Measurements from ENCODE around the gene HABP2.

HABP2 gene

GRCh38 chr10:113519681-113520115 is 33.2 kb upstream of the HABP2 start:
- TF ChIP-seq POLR2AphosphoS5 (IDR thresholded peaks at IDR 0.05; ENCODE audit: low read depth, low read length) (no peak), POLR2A (IDR thresholded peaks at IDR 0.05; ENCODE audit: low read depth, low read length) (no peak), TAF1 (IDR thresholded peaks at IDR 0.05; ENCODE audit: borderline replicate concordance, low read depth, low read length) (no peak)
- no peak for FAIRE-seq
- DNase-seq (ENCODE audit: insufficient read length): no peak

GRCh38 chr10:113520261-113520660 is 32.6 kb upstream of the HABP2 start:
- DNase-seq (ENCODE audit: insufficient read length): no peak
- FAIRE-seq: no peak
- TF ChIP-seq POLR2AphosphoS5 (IDR thresholded peaks at IDR 0.05; ENCODE audit: low read depth, low read length) (no peak), TAF1 (IDR thresholded peaks at IDR 0.05; ENCODE audit: borderline replicate concordance, low read depth, low read length) (no peak), POLR2A (IDR thresholded peaks at IDR 0.05; ENCODE audit: low read depth, low read length) (no peak)

GRCh38 chr10:113520690-113521474 is 32.0 kb upstream of the HABP2 start:
- FAIRE-seq (peak; percentile 67), DNase-seq (ENCODE audit: insufficient read length) (peak; percentile 33)

GRCh38 chr10:113521475-113521795 is 31.4 kb upstream of the HABP2 start:
- TF ChIP-seq POLR2A (IDR thresholded peaks at IDR 0.05; ENCODE audit: low read depth, low read length): no peak
- no peak for TF ChIP-seq POLR2AphosphoS5 (IDR thresholded peaks at IDR 0.05; ENCODE audit: low read depth, low read length)
- FAIRE-seq (no peak), DNase-seq (ENCODE audit: insufficient read length) (no peak)

More at GRCh38 chr10:113520690-113521474, 32.0 kb upstream of the HABP2 start:
- no peak for TF ChIP-seq POLR2A (IDR thresholded peaks at IDR 0.05; ENCODE audit: low read depth, low read length)
- TF ChIP-seq TAF1 (IDR thresholded peaks at IDR 0.05; ENCODE audit: borderline replicate concordance, low read depth, low read length): no peak
- no peak for TF ChIP-seq POLR2AphosphoS5 (IDR thresholded peaks at IDR 0.05; ENCODE audit: low read depth, low read length)

GRCh38 chr10:113522460-113522859 is 30.4 kb upstream of the HABP2 start:
- DNase-seq (ENCODE audit: insufficient read length) (no peak), FAIRE-seq (no peak)
- TF ChIP-seq POLR2AphosphoS5 (IDR thresholded peaks at IDR 0.05; ENCODE audit: low read depth, low read length) (no peak), TAF1 (IDR thresholded peaks at IDR 0.05; ENCODE audit: borderline replicate concordance, low read depth, low read length) (no peak), POLR2A (IDR thresholded peaks at IDR 0.05; ENCODE audit: low read depth, low read length) (no peak)

GRCh38 chr10:113523071-113523470 is 29.8 kb upstream of the HABP2 start:
- no peak for DNase-seq (ENCODE audit: insufficient read length)
- FAIRE-seq: no peak

GRCh38 chr10:113523628-113524027 is 29.2 kb upstream of the HABP2 start:
- FAIRE-seq (no peak), DNase-seq (ENCODE audit: insufficient read length) (no peak)

More at GRCh38 chr10:113523071-113523470, 29.8 kb upstream of the HABP2 start:
- TF ChIP-seq POLR2A (IDR thresholded peaks at IDR 0.05; ENCODE audit: low read depth, low read length) (no peak), TAF1 (IDR thresholded peaks at IDR 0.05; ENCODE audit: borderline replicate concordance, low read depth, low read length) (no peak), POLR2AphosphoS5 (IDR thresholded peaks at IDR 0.05; ENCODE audit: low read depth, low read length) (no peak)

GRCh38 chr10:113524120-113524519 is 28.7 kb upstream of the HABP2 start:
- no peak for FAIRE-seq
- no peak for DNase-seq (ENCODE audit: insufficient read length)
- TF ChIP-seq TAF1 (IDR thresholded peaks at IDR 0.05; ENCODE audit: borderline replicate concordance, low read depth, low read length): no peak
- TF ChIP-seq POLR2AphosphoS5 (IDR thresholded peaks at IDR 0.05; ENCODE audit: low read depth, low read length): no peak
- no peak for TF ChIP-seq POLR2A (IDR thresholded peaks at IDR 0.05; ENCODE audit: low read depth, low read length)

More at GRCh38 chr10:113523628-113524027, 29.2 kb upstream of the HABP2 start:
- TF ChIP-seq POLR2A (IDR thresholded peaks at IDR 0.05; ENCODE audit: low read depth, low read length) (no peak), TAF1 (IDR thresholded peaks at IDR 0.05; ENCODE audit: borderline replicate concordance, low read depth, low read length) (no peak), POLR2AphosphoS5 (IDR thresholded peaks at IDR 0.05; ENCODE audit: low read depth, low read length) (no peak)

GRCh38 chr10:113524539-113525490 is 28.0 kb upstream of the HABP2 start:
- DNase-seq (ENCODE audit: insufficient read length) (no peak), FAIRE-seq (no peak)
- TF ChIP-seq POLR2A (IDR thresholded peaks at IDR 0.05; ENCODE audit: low read depth, low read length) (no peak), POLR2AphosphoS5 (IDR thresholded peaks at IDR 0.05; ENCODE audit: low read depth, low read length) (no peak), TAF1 (IDR thresholded peaks at IDR 0.05; ENCODE audit: borderline replicate concordance, low read depth, low read length) (no peak)

GRCh38 chr10:113525713-113526112 is 27.1 kb upstream of the HABP2 start:
- DNase-seq (ENCODE audit: insufficient read length): no peak
- FAIRE-seq: no peak
- TF ChIP-seq TAF1 (IDR thresholded peaks at IDR 0.05; ENCODE audit: borderline replicate concordance, low read depth, low read length) (no peak), POLR2AphosphoS5 (IDR thresholded peaks at IDR 0.05; ENCODE audit: low read depth, low read length) (no peak), POLR2A (IDR thresholded peaks at IDR 0.05; ENCODE audit: low read depth, low read length) (no peak)

- TF ChIP-seq POLR2AphosphoS5 (IDR thresholded peaks at IDR 0.05; ENCODE audit: low read depth, low read length): no peak
- no peak for TF ChIP-seq TAF1 (IDR thresholded peaks at IDR 0.05; ENCODE audit: borderline replicate concordance, low read depth, low read length)
- TF ChIP-seq POLR2A (IDR thresholded peaks at IDR 0.05; ENCODE audit: low read depth, low read length): no peak
- FAIRE-seq (no peak), DNase-seq (ENCODE audit: insufficient read length) (no peak)
Measured at GRCh38 chr10:113527211-113527906, 25.5 kb upstream of the HABP2 start.
